Gastrocnemius medialis (tissue), 4 donors: Measurements from ENCODE around the gene TMEM129. TPM values are rescaled to one million over a fixed set of nuclear protein-coding genes. Genes with fewer than 3 reads are reported as not detected.

Experiments
- ATAC-seq, 2 donors: fragments of 150-250 bp; one replicate each; pipeline ENCODE4 v1.9.1; 2016
- DNase-seq, 2 donors: peaks; one replicate each; pipeline ENCODE4 v3.0.0-alpha.2; 2019
- H3K27ac ChIP-seq, 4 donors: fragments of 200-600 bp; sonication (generic); 1 replicate in 1 of 4; 2 replicates in 3 of 4; pipeline ENCODE4 v1.5.1; 2016 to 2018; ENCODE audit warnings: mild to moderate bottlenecking in 2 of 4, moderate library complexity in 1 of 4
- H3K27me3 ChIP-seq, 3 donors: fragments of 200-600 bp; sonication (generic) in 2 of 3; 1 replicate in 1 of 3; 2 replicates in 2 of 3; pipeline versions ENCODE4 v1.5.1 to v1.6.0; 2016 to 2019; ENCODE audit warnings: mild to moderate bottlenecking in 1 of 3, moderate library complexity in 1 of 3
- H3K36me3 ChIP-seq, 2 donors: fragments of 200-600 bp; sonication (generic) in 1 of 2; one replicate each; pipeline ENCODE4 v1.5.1; 2017 to 2018
- H3K4me1 ChIP-seq, 2 donors: fragments of 200-600 bp; sonication (generic) in 1 of 2; one replicate each; pipeline ENCODE4 v1.5.1; 2016 to 2017; ENCODE audit warnings: mild to moderate bottlenecking in 2 of 2
- H3K4me3 ChIP-seq, 4 donors: fragments of 200-600 bp; sonication (generic) in 3 of 4; 1 replicate in 1 of 4; 2 replicates in 3 of 4; pipeline ENCODE4 v1.5.1; 2016 to 2019; ENCODE audit warnings: mild to moderate bottlenecking in 2 of 4
- H3K9me3 ChIP-seq, 3 donors: fragments of 200-600 bp; sonication (generic) in 2 of 3; 1 replicate in 1 of 3; 2 replicates in 2 of 3; pipeline ENCODE4 v1.5.1; 2016 to 2019
- POLR2A ChIP-seq, 2 donors: fragments of 450-650 bp; IDR thresholded peaks; one replicate each; pipeline ENCODE4 v1.6.1; 2017; ENCODE audit warnings: antibody characterized with exemption in 2 of 2, mild to moderate bottlenecking in 2 of 2, moderate library complexity in 2 of 2
- in situ Hi-C, 4 donors: fragments of 200-750 bp; cut with MboI; loops; one replicate each; pipeline versions ENCODE4 v1.15.0 to v1.8.0; 2017; ENCODE audit warnings: low sequenced_read_pairs in 4 of 4
- intact Hi-C: fragments of 100-400 bp; cut with DNase I; formaldehyde crosslinking; loops from one replicate; pipeline ENCODE4 v1.15.1; 2023; ENCODE audit warnings: low total_unique reads
- total RNA-seq, 4 donors: library from RNA; depleted of rRNA; stranded (reverse); fragments of >200 nt; gene quantifications; one replicate each; pipeline versions ENCODE4 v1.1.0 to v1.2.3, GENCODE V29; 2016
- TF ChIP-seq, protein P1 (sequence below), 5 experiments: fragments of 450-650 bp in 3 of 5; fragments of 200-600 bp in 2 of 5; sonication (generic) in 2 of 5; IDR thresholded peaks in 4 of 5; conservative IDR thresholded peaks in 1 of 5; 1 replicate in 4 of 5; 2 replicates in 1 of 5; pipeline ENCODE4 v1.5.1; 2016 to 2019; ENCODE audit warnings: antibody characterized with exemption in 5 of 5, mild to moderate bottlenecking in 3 of 5, moderate library complexity in 3 of 5

Gene TMEM129
- total RNA-seq, 4 donors from 2014 or later: 30.3 to 78.0 (median 44.2) TPM

DNA sequence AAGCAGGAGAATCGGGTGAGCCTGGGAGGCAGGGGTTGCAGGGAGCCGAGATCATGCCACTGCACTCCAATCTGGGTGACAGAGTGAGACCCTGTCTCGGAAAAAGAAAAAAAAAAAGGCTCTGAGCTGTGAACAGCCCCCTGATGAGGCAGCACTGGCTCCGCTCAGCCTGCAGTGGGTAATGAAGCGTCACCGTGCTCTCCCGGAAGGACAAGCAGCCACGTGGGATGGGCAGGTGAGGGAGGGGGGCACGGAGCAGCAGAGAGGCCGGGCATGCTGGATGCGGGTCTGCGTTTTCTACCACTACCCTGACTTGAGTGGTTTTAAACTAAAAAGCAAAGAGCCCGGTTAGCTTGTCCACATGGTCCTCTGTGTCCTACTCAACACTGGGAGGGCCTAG is 15.7 kb upstream of the TMEM129 start:
- Histone ChIP-seq H3K27ac (no peak overlapping the region), H3K4me3 (no peak overlapping the region), H3K36me3 (peaks cover 0 to 37% of the 10 kb centered on the region in 2 donors), H3K9me3 (peaks cover 0 to 4% (median 0%) of the 10 kb centered on the region in 3 donors), H3K4me1 (no peaks in the 10 kb centered on the region), H3K27me3 (no peaks in the 10 kb centered on the region)
- no peak for TF ChIP-seq POLR2A (IDR thresholded peaks at IDR 0.05)
- TF ChIP-seq, protein P1, sequence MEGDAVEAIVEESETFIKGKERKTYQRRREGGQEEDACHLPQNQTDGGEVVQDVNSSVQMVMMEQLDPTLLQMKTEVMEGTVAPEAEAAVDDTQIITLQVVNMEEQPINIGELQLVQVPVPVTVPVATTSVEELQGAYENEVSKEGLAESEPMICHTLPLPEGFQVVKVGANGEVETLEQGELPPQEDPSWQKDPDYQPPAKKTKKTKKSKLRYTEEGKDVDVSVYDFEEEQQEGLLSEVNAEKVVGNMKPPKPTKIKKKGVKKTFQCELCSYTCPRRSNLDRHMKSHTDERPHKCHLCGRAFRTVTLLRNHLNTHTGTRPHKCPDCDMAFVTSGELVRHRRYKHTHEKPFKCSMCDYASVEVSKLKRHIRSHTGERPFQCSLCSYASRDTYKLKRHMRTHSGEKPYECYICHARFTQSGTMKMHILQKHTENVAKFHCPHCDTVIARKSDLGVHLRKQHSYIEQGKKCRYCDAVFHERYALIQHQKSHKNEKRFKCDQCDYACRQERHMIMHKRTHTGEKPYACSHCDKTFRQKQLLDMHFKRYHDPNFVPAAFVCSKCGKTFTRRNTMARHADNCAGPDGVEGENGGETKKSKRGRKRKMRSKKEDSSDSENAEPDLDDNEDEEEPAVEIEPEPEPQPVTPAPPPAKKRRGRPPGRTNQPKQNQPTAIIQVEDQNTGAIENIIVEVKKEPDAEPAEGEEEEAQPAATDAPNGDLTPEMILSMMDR (IDR thresholded peaks at IDR 0.05 in 4 of 5, conservative IDR thresholded peaks at IDR 0.05 in 1 of 5): no peak
- ATAC-seq (no peak), DNase-seq (no peak)
- intact Hi-C loops (no loop called here), in situ Hi-C loops (loop anchor here in 1 of 4 donors (25.0 kb wide), 1 partner anchor 150 kb away; no protein-coding TSS in a partner anchor)

DNA sequence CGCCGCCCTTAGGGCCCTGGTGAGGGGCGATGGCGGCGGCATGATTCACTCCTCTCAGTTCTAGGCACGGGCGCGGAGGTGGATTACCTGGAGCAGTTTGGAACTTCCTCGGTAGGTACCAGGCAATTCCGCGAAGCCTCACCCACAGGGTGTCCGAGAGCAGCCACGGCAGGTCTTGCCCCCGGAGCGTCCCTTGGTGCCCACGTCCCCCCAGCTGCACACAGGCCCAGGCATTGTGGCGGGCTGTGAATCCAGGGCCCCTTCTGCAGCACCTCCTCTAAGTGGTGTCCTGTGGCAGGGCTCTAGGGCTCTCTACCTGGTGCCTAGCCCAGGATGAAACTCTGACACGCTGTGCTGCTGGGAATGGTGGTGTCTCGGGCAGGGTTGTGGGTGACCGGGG is 14.1 kb upstream of the TMEM129 start:
- peaks cover 0 to 33% of the 10 kb centered on the region in 2 donors for H3K36me3 ChIP-seq
- H3K27ac ChIP-seq: no peak overlapping the region
- TF ChIP-seq, protein P1 (IDR thresholded peaks at IDR 0.05 in 4 of 5, conservative IDR thresholded peaks at IDR 0.05 in 1 of 5): no peak
- TF ChIP-seq POLR2A (IDR thresholded peaks at IDR 0.05): no peak
- DNase-seq: no peak
- intact Hi-C loops: no loop called here
- H3K4me1 ChIP-seq: no peaks in the 10 kb centered on the region
- in situ Hi-C loops: loop anchor here in 1 of 4 donors (25.0 kb wide), 1 partner anchor 152 kb away; no protein-coding TSS in a partner anchor
- H3K27me3 ChIP-seq: no peaks in the 10 kb centered on the region
- ATAC-seq: no peak
- no peak overlapping the region for H3K4me3 ChIP-seq
- peaks cover 0 to 4% (median 0%) of the 10 kb centered on the region in 3 donors for H3K9me3 ChIP-seq

DNA sequence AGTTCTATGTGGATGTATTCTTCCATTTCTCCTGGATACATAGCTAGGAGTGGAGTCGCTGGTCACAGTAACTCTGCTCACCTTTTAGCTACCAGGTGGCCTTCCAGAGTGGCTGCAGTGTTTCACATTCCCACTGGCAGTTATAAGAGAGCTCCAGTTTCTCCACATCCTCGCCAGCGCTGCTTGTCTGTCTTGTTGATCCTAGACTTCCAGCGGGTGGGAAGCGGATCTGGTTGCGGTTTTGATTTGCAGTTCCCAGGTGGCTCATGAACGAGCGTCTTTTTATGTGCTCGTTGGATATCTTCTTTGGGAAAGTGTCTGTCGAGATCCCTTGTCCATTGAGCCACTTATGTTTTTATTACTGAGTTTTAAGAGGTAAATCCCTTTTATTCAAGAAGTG is 11.8 kb upstream of the TMEM129 start:
- no peak for ATAC-seq

DNA sequence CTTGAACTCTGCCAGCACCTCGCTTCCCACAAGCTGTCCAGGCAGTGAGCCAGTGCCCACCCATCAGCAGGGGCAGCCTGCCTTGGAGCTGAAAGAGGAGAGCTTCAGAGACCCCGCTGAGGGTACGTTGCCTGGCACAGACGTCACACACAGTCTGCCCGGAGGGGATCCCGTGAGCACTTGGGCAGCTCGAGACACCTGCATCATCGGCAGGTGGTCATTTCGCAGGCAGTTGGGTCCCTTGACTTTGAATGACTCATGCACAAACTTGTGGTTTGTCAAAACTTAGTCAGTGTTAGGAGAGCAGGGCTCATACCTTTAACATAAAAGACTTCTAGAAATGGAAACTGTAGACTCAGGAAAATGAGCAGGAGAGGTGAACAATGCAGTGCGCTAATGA is 10.1 kb upstream of the TMEM129 start:
- ATAC-seq (no peak), DNase-seq (no peak)
- intact Hi-C loops: no loop called here
- no peaks in the 10 kb centered on the region for H3K9me3 ChIP-seq
- H3K36me3 ChIP-seq: peaks cover 0 to 5% of the 10 kb centered on the region in 2 donors
- in situ Hi-C loops: loop anchor here in 1 of 4 donors (25.0 kb wide), 1 partner anchor 156 kb away; no protein-coding TSS in a partner anchor
- H3K27me3 ChIP-seq: no peaks in the 10 kb centered on the region
- peaks cover under 1 to 5% of the 10 kb centered on the region in 2 donors for H3K4me1 ChIP-seq
- no peak overlapping the region for H3K27ac ChIP-seq
- TF ChIP-seq, protein P1 (IDR thresholded peaks at IDR 0.05 in 4 of 5, conservative IDR thresholded peaks at IDR 0.05 in 1 of 5): no peak
- H3K4me3 ChIP-seq: no peak overlapping the region

More for the DNA sequence above, 11.8 kb upstream of the TMEM129 start:
- no peak for TF ChIP-seq POLR2A (IDR thresholded peaks at IDR 0.05)
- TF ChIP-seq, protein P1 (IDR thresholded peaks at IDR 0.05 in 4 of 5, conservative IDR thresholded peaks at IDR 0.05 in 1 of 5): no peak
- H3K27ac ChIP-seq: no peak overlapping the region
- H3K36me3 ChIP-seq: peaks cover 0 to 21% of the 10 kb centered on the region in 2 donors
- no peaks in the 10 kb centered on the region for H3K27me3 ChIP-seq
- H3K4me3 ChIP-seq: no peak overlapping the region
- H3K4me1 ChIP-seq: no peaks in the 10 kb centered on the region
- in situ Hi-C loops (loop anchor here in 1 of 4 donors (25.0 kb wide), 1 partner anchor 154 kb away; no protein-coding TSS in a partner anchor), intact Hi-C loops (no loop called here)
- no peak for DNase-seq
- no peaks in the 10 kb centered on the region for H3K9me3 ChIP-seq
